ENCODE results near the gene PIGQ.

Gene PIGQ

DNA sequence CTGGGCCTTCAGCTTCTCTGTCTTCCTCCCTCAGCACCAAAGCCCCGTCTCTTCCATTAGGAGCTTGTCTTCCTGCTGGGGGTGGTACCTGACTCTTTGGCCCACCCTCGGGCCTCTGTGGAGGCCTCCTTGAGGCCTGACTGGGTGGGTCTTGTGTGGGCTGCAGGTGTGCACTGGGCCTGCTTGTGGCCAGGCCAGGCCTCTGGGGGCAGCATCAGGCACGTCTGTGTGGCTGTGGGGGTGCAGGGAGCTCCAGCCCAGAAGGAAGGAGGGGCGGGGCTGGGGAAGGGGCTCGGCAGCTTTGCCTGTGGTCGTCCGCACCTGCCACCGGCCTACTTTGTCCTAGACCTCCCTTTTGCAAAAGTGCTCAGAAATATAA is 7.0 kb downstream of the PIGQ start:
- Histone ChIP-seq H3K4me2 (ENCODE audit: low read length) (no peak overlapping the region), H3K79me2 (no peaks in the 10 kb centered on the region), H3K27me3 (ENCODE audit: control insufficient read depth, insufficient read depth, low read length) (no peaks in the 10 kb centered on the region), H3K4me1 (no peaks in the 10 kb centered on the region), H3K9me3 (ENCODE audit: control insufficient read depth, low read length) (no peaks in the 10 kb centered on the region), H2AFZ (no peak overlapping the region), H3K4me3 (ENCODE audit: low read depth, low read length) (no peak overlapping the region), H3K9ac (no peak overlapping the region), H3K27ac (no peak overlapping the region), H3K36me3 (ENCODE audit: control insufficient read depth, insufficient read depth, low read length) (no peaks in the 10 kb centered on the region)
- TF ChIP-seq, protein P1, sequence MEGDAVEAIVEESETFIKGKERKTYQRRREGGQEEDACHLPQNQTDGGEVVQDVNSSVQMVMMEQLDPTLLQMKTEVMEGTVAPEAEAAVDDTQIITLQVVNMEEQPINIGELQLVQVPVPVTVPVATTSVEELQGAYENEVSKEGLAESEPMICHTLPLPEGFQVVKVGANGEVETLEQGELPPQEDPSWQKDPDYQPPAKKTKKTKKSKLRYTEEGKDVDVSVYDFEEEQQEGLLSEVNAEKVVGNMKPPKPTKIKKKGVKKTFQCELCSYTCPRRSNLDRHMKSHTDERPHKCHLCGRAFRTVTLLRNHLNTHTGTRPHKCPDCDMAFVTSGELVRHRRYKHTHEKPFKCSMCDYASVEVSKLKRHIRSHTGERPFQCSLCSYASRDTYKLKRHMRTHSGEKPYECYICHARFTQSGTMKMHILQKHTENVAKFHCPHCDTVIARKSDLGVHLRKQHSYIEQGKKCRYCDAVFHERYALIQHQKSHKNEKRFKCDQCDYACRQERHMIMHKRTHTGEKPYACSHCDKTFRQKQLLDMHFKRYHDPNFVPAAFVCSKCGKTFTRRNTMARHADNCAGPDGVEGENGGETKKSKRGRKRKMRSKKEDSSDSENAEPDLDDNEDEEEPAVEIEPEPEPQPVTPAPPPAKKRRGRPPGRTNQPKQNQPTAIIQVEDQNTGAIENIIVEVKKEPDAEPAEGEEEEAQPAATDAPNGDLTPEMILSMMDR (IDR thresholded peaks at IDR 0.05): no peak

DNA sequence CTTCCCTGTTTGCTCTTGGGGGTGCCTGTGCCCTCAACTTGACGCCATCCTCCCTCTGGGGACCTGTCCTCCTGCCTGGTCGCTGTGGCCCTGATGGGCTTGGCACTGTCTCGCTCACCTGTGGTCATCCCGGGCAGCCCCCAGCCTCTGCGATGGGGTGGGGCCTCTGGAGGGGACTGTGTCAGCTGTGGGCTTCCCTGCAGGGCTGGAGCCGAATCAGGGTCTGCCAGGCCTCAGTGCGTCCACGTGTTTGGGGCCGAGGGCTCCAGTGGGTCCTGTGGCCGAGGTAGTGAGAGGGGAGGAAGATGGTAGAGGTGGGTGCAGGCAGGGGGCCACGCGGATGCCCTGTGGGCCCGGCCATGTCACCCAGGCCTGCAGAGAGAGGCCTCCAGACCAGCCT is 8.0 kb downstream of the PIGQ start:
- Histone ChIP-seq H3K9me3 (ENCODE audit: control insufficient read depth, low read length) (no peaks in the 10 kb centered on the region), H3K4me2 (ENCODE audit: low read length) (no peak overlapping the region), H3K4me3 (ENCODE audit: low read depth, low read length) (no peak overlapping the region), H3K9ac (no peak overlapping the region), H2AFZ (no peak overlapping the region), H3K27me3 (ENCODE audit: control insufficient read depth, insufficient read depth, low read length) (no peaks in the 10 kb centered on the region), H3K27ac (no peak overlapping the region), H3K4me1 (no peaks in the 10 kb centered on the region), H3K79me2 (no peaks in the 10 kb centered on the region), H3K36me3 (ENCODE audit: control insufficient read depth, insufficient read depth, low read length) (no peaks in the 10 kb centered on the region)
- TF ChIP-seq, protein P1 (IDR thresholded peaks at IDR 0.05): no peak

DNA sequence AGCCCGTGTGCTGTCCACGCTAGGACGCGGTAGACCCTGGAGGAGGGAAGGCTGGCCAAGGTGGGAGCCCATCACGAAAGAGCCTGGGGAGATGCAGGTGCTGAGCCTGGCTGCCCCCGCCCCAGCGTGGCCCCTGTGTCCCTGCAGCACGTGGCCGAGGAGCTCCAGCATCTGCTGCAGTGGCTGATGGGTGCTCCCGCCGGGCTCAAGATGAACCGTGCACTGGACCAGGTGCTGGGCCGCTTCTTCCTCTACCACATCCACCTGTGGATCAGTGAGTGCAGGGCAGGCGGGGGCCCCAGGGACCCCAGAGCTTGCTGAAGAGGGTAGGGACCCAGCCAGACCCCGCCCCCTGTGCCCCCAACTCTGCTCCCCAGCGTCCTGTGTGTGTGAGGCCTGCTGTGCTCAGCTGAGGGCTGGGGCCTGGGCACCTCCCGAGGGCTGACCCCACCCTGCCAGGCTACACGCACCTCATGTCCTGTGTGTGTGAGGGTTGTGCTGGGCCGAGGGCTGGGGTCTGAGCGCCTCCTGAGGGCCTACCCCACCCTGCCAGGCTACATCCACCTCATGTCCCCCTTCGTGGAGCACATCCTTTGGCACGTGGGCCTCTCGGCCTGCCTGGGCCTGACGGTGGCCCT is 8.6 kb downstream of the PIGQ start:
- Histone ChIP-seq H3K4me3 (ENCODE audit: low read depth, low read length) (no peak overlapping the region), H3K4me2 (ENCODE audit: low read length) (no peak overlapping the region), H3K79me2 (no peaks in the 10 kb centered on the region), H3K27ac (no peak overlapping the region), H3K9ac (no peak overlapping the region), H2AFZ (no peak overlapping the region), H3K27me3 (ENCODE audit: control insufficient read depth, insufficient read depth, low read length) (no peaks in the 10 kb centered on the region), H3K36me3 (ENCODE audit: control insufficient read depth, insufficient read depth, low read length) (no peaks in the 10 kb centered on the region), H3K9me3 (ENCODE audit: control insufficient read depth, low read length) (no peaks in the 10 kb centered on the region), H3K4me1 (no peaks in the 10 kb centered on the region)
- TF ChIP-seq, protein P1 (IDR thresholded peaks at IDR 0.05): no peak

DNA sequence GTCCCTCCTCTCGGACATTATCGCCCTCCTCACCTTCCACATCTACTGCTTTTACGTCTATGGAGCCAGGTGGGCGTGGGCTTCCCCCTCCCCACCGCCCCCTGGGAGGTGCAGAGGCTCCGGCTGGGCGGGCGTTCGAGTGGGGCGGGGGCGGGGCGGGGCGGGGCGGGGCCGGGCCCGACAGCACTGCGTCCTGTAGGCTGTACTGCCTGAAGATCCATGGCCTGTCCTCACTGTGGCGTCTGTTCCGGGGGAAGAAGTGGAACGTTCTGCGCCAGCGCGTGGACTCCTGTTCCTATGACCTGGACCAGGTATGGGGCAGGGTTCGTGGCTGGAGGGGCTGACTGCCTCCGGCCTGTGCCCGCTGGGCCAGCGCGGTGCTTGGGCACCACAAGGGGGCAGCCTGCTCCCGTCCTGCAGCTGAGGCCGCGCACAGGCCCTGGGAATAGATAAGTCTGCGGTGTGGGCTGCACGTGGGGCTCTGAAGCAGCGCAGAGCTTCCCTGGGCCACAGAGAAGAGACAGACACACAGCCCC is 9.2 kb downstream of the PIGQ start:
- H3K9ac ChIP-seq: no peak overlapping the region
- no peak overlapping the region for H2AFZ ChIP-seq
- TF ChIP-seq, protein P1 (IDR thresholded peaks at IDR 0.05): peak; percentile 72
- H3K79me2 ChIP-seq: no peaks in the 10 kb centered on the region
- no peaks in the 10 kb centered on the region for H3K27me3 ChIP-seq (ENCODE audit: control insufficient read depth, insufficient read depth, low read length)
- H3K36me3 ChIP-seq (ENCODE audit: control insufficient read depth, insufficient read depth, low read length): no peaks in the 10 kb centered on the region
- no peaks in the 10 kb centered on the region for H3K9me3 ChIP-seq (ENCODE audit: control insufficient read depth, low read length)
- no peak overlapping the region for H3K27ac ChIP-seq
- no peak overlapping the region for H3K4me2 ChIP-seq (ENCODE audit: low read length)
- no peak overlapping the region for H3K4me3 ChIP-seq (ENCODE audit: low read depth, low read length)
- H3K4me1 ChIP-seq: no peaks in the 10 kb centered on the region

All from parathyroid adenoma (tissue), 2 donors.